Activated CD4-positive, alpha-beta T cell treated with anti-CD3 and anti-CD28 coated beads for 1 hour (primary cell): ENCODE measurements around the gene OTULINL.
"Not testable (repeated sequence)": the region's sequence is repeated elsewhere in the genome, so short reads cannot be mapped to it uniquely, and the experiment has no call there.

ENCODE experiments used
- DNase-seq: peaks from one replicate; pipeline ENCODE4 v3.0.0-alpha.2; 2020

Gene OTULINL

DNA sequence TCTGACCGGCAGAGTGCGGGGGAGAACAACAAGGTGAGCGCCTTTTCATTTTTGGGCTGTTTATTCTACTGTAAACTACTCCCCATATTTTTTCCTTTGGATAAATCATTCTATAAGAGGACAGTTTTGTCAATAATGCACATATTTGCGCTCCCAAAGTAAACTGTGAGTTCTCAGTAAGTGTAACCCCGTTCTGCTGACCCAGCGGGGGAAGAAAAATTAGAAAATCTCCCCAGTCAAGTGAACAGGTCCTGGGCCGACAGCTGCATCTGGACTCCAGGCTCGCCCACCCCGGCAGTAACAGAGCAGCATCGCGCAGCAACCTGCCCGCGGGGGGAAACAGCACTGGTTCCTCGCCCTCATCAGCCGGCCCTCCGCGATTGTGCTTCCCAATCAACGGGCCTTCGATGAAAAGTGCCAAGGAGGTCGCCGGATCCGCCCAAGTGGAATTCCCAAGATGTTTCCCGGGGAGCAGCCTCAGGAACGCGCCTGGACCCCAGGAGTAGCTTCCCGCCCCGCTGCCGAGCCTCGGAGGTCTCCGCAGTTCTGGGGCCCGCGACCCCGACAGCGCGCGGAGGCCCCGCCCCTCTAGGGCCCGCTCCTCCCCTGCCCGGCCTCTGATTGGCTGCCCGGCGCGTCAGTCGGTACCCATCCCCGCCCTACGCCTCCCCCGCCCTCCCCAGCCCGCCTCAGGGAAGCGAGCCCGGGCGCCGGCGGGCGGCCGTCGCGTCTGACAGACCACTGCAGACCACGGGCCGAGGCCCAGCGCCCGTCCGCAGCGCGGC is at the start of gene OTULINL:
Gene OTULINL (plus strand): TSS at position 687 of the 785 bp plus-strand sequence. CDS start 103 bp downstream, outside the sequence.
- DNase-seq, result peak; percentile 80

DNA sequence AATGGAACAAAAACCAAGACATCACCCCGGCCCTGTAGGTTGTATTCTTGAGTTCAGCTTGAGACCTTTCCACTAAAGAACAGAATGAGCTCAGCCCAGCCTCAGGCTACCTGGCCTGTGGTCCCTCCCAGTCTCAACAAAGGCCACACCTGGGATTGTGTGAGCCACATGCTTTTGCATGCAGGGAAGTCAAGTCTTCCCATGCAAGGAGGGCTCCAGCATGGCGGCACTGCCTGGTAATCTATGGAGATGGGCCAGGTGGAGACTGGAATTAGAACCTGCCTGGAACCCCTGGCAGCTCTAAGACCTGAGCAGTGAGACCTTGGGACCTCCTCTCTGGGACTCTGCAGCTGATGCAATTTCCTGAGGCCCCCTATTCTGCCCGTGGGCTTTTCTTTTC is 49.4 kb upstream of the OTULINL start:
- no peak for DNase-seq

DNA sequence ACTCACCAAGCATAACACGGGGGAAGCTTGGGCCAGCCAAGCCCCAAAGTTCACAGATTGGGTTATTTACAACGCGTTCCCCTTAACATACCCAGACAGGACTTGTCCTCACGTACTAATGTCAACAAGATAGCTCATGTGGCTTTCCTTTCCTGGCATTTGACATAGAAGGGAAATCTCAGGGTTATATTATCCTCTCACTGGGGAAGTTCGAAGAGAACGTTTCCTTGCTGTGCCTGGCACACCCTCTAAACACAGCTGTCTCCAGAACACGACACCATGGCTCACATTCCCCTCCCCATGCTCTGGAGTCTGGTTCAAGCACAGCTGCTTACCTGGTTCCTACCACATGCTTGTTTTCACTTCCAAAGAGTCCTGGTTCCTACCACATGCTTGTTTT is 46.8 kb upstream of the OTULINL start:
- no peak for DNase-seq

DNA sequence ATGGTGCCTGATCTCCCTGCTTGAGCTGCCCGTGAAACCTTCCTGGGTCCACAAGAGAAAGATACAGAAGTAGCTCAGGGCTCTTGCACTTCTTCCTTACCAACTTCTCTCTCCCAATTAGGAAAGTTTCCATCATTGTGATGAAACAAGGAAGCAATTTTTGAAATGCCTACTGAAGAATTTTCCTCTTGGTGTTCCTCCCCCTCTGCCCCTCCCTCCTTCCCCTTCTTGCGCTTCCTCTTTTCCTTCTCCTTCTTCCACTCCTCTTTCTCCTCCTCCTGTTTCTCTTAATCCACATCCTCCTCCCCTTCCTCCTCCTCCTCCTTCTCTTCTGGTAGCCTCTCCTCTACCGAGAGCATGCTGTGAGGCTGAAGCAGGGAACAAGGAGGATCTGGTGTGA is 36.3 kb upstream of the OTULINL start:
- no peak for DNase-seq

DNA sequence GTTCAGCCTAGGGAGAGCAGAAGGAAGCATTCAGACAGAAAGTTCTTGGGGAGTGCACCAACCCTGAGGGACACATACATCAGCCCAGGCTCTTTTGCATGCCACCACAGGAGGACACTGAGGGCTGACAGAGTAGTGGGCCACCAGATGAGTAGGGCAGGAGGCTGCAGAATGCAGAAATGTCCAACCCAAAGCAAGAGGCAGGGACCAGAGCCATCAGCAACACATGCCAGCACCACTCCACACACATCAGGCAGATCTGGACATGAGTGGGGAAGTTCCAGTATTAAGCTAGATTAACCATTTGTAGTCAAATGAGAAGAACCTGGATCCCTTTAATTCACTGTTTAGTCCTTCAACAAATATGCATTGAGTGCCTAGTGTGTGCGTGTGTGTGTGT is 35.7 kb upstream of the OTULINL start:
- DNase-seq, result no peak

DNA sequence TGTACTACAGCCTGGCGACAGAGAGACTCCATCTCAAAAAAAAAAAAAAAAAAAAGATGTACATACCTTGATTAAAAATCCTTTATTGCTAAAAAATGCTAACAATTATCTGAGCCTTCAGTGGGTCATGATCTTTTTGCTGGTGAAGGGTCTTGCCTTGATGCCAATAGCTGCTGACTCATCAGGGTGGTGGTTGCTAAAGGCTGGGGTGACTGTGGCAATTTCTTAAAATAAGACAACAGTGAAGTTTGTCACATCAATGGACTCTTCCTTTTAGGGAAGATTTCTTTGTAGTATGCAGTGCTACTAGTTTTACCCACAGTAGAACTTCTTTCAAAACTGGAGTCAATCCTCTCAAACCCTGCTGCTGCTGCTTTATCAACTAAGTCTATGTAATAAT is 33.9 kb upstream of the OTULINL start:
- DNase-seq, result no peak

DNA sequence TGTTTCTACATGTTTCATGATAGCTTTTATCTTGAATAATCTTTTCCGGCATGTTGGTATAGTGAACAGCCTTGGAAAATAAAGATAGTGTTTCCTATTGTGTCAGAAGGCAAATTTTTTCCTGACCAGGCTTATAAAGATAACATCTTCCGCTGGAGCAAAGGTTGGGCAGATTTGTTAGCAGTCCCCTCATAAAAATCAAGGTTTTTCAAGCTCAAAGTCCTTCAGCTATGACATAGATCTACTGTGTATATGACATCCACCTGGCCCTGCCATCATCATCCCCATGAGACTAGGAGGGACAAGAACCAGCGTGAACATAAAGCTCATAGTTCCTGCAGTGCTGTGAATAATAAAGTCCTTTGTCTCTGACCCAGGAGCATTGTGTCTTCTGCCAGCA is 30.4 kb upstream of the OTULINL start:
- no peak for DNase-seq

DNA sequence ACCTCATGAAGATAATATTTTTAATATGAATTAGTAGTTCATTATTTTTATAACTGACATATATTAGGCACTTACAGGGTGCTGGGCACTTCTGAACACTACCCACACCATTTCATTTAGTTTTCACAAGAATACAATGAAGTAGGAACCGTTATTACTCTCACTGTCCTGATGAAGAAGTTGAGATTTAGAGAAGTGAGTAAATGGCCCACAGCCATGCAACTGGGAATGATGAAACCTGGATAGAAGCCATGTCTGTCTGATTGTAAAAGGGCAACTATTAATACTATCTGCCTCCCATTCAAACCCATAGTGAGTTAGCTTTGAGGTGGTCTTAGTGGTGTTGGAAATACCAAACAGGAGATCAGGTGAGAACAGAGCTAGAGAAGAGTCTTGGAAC is 29.6 kb upstream of the OTULINL start:
- no peak for DNase-seq

DNA sequence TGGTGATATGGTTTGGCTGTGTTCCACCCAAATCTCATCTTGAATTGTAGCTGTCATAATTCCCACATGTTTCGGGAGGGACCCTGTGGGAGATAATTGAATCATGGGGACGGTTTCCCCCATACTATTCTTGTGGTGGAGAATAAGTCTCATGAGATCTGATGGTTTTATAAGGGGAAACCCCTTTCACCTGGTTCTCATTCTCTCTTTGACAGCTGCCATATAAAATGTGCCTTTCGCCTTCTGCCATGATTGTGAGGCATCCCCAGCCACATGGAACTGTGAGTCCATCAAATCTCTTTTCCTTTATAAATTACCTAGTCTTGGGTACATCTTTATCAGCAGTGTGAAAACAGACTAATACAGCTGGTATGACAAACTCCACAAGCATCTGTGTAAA is 27.3 kb upstream of the OTULINL start:
- DNase-seq, result not testable (repeated sequence)

DNA sequence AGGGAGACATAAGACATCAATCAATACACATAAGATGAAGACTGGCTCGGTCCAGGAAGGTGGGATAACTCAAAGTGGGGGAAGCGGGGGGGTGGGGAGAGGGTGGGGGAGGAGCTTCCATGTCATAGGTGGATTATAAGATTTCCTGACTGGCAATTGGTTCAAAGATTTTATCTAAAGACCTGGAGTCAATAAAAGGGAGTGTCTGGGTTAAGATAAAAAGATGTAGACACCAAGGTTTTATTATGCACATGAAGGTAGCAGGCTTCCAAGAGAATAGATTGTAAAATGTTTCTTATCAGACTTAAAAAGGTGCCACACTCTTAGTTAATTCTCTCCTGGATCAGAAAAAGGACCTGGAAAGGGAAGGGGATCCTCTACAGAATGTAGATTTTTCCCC is 25.6 kb upstream of the OTULINL start:
- DNase-seq, result no peak

DNA sequence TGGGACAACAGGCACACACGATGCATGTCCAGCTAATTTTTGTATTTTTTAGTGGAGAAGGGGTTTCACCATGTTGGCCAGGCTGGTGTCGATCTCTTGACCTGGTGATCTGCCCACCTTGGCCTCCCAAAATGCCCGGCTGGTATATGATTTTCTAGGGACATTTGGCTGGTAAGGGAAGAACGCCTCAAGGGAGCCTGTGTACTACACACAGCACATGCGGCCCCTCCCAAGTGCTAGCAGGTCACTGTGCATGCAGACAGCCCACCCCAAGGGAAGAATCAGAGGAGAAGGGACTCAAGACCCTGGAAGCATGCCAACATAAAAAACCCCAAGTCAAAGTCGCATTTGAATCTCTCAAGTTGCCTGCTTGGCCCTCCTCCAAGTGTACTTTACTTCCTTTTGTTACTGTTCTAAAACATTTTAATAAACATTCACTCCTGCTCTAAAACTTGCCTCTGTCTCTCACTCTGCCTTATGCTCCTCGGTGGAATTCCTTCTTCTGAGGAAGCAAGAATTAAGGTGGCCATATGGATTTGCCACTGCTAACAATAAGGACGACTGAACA is 24.3 kb upstream of the OTULINL start:
- no peak for DNase-seq

DNA sequence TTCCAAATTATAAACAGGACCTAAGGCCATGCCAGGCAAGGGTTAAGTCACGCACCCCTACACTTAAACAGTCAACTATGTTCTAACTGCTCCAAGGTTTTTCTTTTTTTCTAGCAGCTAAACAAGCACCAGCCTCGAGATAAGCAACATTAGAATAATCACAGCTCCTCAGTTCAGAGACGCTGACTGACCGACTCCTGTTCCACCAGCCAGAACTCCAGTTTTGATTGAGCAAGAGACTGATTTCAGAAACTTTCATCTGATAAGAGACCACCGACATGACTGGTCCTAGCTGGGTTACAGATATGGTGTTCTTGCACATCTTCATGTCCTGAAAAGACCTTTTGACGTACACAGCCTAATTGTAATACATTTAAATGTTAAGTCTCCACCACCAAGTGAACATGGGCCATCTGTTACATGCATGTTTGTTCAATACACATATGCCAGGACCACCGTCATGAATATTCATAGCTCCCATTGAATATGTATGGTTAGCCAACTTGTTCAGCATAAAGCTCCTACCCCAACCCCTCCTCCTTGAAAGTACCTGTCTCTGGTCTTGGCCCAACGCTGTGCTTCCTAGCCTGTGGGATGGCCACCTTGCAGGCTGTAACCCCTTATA is 23.7 kb upstream of the OTULINL start:
- DNase-seq, result no peak

DNA sequence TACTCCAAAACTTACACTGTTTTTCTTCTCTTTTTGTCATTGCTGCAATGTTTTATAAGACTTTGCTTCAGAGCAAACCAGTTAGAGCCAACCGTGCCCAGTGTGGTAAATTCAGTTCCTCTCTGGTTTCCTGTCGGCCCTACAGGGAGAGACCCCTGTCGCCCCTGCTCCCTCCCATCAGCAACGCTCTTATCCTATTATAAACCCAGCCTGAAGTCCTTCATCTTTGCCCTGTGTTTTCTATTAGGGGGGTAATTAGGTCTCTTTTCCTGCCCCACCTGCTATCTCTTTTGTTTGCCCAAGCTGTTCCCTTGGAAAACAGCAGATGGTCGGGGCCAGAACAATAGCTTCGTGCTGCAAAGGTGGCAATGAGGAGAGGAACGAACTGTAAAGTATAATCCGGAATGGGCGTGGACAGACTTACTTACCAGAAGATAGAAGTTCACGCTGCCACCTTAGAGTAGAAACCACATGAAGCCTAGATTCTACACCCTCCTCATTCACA is 21.4 kb upstream of the OTULINL start:
- DNase-seq, result no peak

DNA sequence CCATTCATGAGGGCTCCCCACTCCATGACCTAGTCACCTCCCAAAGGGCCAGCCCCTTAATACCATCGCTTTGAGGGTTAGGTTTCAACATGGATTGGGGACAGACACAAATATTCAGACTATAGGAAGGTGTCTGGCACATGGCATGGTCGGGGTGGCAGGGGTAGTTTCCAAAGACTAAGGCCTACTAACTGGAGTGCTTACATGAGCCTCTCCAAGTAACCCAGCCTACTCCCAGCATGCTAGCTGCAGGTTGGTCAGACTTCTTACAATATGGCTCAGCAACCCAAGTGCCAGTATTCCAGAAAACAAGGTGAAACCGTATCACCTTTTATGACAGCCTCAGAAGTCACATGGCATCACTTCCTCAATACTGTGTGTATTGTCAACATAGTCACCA is 19.9 kb upstream of the OTULINL start:
- DNase-seq, result no peak

DNA sequence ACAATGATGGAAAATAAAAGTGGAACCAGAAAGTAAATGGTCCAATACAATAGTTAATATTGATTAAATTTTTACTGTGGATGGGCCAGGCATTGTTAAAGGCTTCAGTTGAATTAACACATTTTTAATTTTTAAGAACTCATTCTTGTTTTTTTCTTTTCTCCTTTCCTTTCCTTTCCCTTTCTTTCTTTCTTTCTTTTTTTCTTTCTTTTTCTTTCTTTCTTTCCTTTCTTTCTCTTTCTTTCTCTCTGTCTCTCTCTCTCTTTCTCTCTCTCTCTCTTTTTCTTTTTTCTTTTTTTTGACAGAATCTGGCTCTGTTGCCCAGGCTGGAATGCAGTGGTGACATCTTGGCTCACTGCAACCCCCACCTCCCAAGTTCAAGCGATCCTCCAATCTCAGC is 13.3 kb upstream of the OTULINL start:
- DNase-seq, result no peak

DNA sequence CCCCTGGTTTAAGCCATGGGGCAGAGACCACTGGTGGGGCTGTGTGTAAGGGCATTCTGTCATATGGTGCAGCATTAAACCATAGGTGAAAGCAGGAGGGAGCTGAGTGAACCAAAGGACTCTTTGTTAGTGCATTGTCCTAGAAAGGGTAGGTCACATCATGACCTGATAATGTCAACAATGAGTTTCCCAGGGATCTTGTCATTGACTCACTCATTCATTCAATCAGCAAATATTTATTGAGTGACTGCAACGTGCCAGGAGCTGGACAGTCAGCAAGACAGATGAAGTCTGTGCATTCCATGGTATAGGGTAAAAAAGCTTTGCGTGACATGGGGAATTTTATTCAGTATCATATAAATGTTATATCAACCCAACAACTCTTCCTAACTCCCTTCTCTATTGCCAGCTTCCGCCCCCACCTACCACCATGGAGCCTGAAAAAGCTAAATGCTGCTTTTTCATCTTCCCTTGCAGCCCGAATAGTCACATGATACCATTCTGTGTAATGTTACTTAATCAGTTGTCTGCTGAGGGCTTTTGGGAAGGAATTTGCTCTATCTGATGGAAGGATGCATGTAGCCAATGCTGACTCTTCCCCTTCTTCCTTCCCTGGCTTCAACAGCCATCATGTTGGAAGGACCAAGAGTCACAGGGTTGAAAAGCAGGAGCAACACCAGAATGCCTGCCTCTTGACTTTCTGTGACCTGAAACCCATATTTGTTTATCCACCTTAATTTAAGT is 11.5 kb upstream of the OTULINL start:
- DNase-seq, result no peak

DNA sequence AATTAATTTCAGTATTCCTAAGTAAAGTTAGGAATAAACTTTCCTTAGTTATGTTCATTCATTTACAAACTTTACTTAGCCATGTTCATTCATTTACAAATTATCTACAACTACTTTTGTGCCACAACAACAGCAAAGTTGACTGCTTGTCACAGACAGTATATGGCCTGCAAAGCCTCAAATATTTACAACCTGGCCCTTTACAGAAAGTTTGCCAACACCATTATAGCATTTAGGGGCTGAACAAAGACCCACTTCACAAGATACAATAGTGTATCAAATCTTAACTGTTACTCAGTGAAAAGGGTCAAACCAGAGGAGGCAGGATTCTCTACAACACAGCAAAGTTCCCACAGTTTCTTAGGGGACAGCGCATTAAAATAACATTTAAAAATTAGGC is 9.7 kb upstream of the OTULINL start:
- DNase-seq, result no peak

DNA sequence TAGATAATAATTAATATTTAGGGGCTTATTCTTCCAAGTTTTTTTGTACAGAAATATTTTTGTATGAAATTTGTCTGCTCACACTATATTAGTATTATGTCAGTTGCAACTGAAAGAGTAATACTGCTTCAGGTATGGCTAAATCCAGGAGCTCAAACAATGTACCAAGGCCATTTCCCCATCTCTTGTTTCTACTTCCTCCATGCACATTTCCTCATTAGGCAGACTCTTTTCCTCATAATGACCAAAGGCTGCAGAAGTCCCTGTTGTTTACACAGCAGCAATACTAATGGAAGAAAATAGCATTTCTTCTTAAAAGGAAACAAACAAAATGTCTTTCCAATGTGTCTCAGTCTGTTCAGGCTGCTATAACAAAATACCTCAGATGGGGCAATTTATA is 9.2 kb upstream of the OTULINL start:
- DNase-seq, result no peak

DNA sequence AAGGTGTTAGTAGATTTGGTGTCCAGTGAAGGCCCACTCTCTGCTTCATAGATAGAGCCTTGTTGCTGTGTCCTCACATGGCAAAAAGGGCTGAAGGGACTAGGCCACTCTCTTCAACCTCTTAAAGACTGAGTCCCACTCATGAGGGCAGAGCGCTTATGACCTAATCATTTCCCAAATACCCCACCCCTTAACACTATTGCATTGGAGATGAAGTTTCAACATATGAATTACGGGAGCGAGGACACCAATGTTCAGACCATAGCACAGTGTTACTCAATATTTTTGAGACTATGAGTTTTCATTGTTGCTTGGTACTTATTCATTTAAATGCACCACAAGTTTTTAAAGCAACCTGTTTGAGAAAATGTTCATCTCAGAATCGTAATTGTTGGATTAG is 8.8 kb upstream of the OTULINL start:
- no peak for DNase-seq

DNA sequence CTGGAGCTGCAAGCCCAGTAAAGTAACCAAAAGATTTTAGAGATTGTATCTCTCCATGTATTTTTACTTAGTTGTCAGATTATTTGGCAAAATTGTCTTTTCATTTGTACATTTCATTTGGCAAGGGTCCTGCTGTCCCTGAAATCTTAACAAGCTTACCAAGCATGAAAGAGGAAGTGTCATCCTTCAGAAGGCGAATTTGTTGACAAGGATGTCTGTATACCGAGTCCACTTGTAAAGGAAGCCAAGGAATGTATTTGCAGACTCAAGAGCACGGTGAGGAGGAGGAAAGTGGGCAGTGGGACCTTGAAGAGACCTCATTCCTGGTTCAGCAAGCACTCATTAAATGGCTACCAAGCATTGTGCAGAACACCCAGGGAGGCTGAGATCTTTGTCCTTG is 7.5 kb upstream of the OTULINL start:
- DNase-seq, result no peak

DNA sequence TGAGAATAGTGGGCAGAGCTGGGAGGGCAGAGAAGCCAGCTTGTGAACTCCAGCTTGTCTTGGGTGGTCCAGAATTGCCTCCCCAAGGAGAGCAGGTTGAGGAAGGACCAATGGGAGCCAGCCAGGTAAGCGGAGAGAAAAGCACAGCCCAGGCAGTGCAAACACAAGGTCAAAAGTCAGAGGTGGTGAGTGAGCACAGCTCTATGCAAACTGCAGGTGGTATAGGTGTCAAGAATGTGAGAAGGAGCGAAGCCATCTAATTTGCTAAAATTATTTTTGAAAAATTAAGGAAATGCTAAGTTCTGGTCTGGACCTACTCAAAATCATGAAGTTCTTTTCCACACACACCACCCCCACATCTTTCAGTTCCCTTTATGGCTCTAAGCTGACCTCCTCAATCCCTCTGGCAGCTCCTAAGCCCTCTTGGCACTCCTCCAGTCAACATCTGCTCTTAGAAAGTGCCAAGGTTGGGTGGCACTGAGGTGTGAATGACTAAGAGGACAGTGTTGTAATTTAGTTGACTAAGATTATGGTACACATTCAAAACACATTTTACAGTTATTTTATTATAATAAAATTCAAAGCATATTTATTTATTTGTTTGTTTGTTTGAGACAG is 6.6 kb upstream of the OTULINL start:
- DNase-seq, result no peak

DNA sequence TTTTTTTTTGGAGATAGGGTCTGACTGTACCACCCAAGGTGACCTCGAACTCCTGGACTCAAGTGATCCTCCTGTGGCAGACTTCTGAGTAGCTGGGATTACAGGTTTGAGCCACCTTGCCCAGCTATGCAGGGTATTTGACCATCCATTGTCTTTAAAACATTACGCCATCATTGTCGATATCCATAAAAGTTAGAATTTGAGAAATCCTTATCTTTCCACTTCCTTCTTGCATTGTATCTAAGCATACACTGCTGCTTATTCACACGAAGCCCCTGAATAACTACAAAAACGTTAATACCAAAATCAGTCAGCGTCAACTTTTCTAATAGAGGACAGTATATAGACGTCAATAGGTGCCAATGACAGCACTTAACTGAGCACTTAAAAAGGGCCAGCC is 5.4 kb upstream of the OTULINL start:
- no peak for DNase-seq

DNA sequence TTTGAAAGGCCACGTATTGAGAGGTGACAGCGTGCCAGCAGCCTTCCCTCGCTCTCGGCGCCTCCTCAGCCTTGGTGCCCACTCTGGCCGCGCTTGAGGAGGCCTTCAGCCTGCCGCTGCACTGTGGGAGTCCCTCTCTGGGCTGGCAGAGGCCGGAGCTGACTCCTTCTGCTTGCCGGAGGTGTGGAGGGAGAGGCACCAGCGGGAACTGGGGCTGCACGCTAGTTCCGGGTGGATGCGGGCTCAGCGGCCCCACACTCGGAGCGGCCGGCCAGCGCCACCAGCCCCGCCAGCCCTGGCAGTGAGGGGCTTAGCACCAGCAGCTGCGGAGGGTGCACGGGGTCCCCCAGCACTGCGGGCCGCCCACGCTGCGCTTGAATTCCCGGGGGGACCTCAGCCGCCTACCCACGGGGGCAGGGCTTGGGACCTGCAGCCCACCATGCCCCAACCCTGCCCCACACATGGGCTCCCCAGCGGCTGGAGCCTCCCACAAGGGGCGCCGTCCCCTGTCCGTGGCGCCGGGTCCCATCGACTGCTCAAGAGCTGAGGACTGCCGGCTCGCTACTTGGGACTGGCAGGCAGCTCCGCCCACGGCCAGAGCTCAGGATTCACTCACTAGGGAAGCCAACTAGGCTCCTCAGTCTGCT is 4.4 kb upstream of the OTULINL start:
- no peak for DNase-seq
